HG02610 (cell line): ENCODE results near the gene FGGY.
"Not testable (repeated sequence)": the region's sequence is repeated elsewhere in the genome, so short reads cannot be mapped to it uniquely, and the experiment has no call there.

Source experiments
- ATAC-seq: cut with Tn5 transposase; IDR thresholded peaks from one replicate; pipeline ENCODE4 v1.9.1; 2021; ENCODE audit warnings: mild to moderate bottlenecking, moderate library complexity; ENCODE audit not compliant: unreplicated experiment

FGGY gene

GRCh38 chr1:59433440-59433813, 136.5 kb downstream of the FGGY start:
- ATAC-seq, result no peak

GRCh38 chr1:59434336-59434735, 137.4 kb downstream of the FGGY start:
- ATAC-seq, result no peak

GRCh38 chr1:59436637-59437036, 139.7 kb downstream of the FGGY start:
- no peak for ATAC-seq

- no peak for ATAC-seq
These were observed 141.2 kb downstream of the FGGY start for GRCh38 chr1:59438058-59438560.

GRCh38 chr1:59442492-59442891, 145.6 kb downstream of the FGGY start:
- no peak for ATAC-seq

- ATAC-seq, result no peak
These were observed 146.4 kb downstream of the FGGY start for GRCh38 chr1:59443310-59443709.

- no peak for ATAC-seq
These were observed 147.6 kb downstream of the FGGY start for GRCh38 chr1:59444520-59444919.

- no peak for ATAC-seq
These were observed 148.1 kb downstream of the FGGY start for GRCh38 chr1:59445040-59445439.

GRCh38 chr1:59446257-59446901, 149.5 kb downstream of the FGGY start:
- no peak for ATAC-seq

GRCh38 chr1:59452026-59452425, 155.1 kb downstream of the FGGY start:
- ATAC-seq, result no peak

- no peak for ATAC-seq
These were observed 155.7 kb downstream of the FGGY start for GRCh38 chr1:59452559-59452958.

GRCh38 chr1:59453297-59453968, 156.5 kb downstream of the FGGY start:
- no peak for ATAC-seq

- no peak for ATAC-seq
These were observed 158.3 kb downstream of the FGGY start for GRCh38 chr1:59455206-59455605.

- no peak for ATAC-seq
These were observed 160.9 kb downstream of the FGGY start for GRCh38 chr1:59457786-59458185.

GRCh38 chr1:59458884-59459283, 162.0 kb downstream of the FGGY start:
- ATAC-seq, result no peak

- not testable (repeated sequence) for ATAC-seq
These were observed 166.0 kb downstream of the FGGY start for GRCh38 chr1:59462942-59463341.

GRCh38 chr1:59465478-59465877, 168.6 kb downstream of the FGGY start:
- ATAC-seq, result not testable (repeated sequence)

- ATAC-seq, result no peak
These were observed 172.0 kb downstream of the FGGY start for GRCh38 chr1:59468828-59469428.

- not testable (repeated sequence) for ATAC-seq
These were observed 175.2 kb downstream of the FGGY start for GRCh38 chr1:59471991-59472570.

GRCh38 chr1:59473831-59474230, 176.9 kb downstream of the FGGY start:
- no peak for ATAC-seq

GRCh38 chr1:59474496-59474895, 177.6 kb downstream of the FGGY start:
- no peak for ATAC-seq

GRCh38 chr1:59475737-59476136, 178.8 kb downstream of the FGGY start:
- no peak for ATAC-seq
